Stimulated activated CD8-positive, alpha-beta memory T cell treated with anti-CD3 and anti-CD28 coated beads, Interleukin-7, amount 100 ng/mL, for 4 hours (primary cell): ENCODE data around the gene SLC39A11.
"Not testable (repeated sequence)": the region's sequence is repeated elsewhere in the genome, so short reads cannot be mapped to it uniquely, and the experiment has no call there.

ENCODE experiments used
- DNase-seq, 2 donors: peaks; one replicate each; pipeline ENCODE4 v3.0.0-alpha.2; 2020; ENCODE audit warnings: low read depth in 2 of 2

Gene SLC39A11

DNA sequence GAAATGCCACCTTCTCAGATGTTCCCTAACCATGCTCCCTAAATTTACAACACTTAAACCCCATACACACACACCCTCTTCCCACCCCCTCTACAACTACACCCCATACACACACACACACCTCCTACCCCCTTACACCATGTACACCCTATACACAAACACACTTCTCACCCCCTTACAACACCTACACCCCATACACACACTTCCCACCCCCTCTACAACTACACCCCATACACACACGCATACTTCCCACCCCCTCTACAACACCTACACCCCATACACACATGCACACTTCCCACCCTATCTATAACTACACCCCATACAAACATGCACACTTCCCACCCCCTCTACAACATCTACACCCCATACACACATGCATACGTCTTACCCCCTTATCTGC is 172.0 kb downstream of the SLC39A11 start:
- DNase-seq: no peak

DNA sequence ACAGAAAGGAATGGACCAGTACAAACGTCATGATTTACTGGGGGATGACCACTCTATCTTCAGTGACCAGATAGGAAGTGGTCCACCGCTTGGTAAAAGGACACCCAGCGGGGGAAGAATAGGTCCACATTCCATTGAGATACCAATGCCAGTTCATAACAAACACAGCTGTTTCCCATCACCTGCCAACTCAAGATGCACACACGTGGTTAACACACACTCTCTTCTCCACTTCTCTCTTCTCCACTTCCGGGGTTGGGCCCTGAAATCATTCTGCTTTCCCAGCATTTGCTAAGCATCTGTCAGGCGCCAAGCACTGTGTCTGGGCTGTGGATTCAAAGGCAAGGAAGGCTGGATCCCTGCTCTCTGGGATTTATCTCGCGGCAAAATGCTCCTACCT is 175.5 kb downstream of the SLC39A11 start:
- no peak for DNase-seq

DNA sequence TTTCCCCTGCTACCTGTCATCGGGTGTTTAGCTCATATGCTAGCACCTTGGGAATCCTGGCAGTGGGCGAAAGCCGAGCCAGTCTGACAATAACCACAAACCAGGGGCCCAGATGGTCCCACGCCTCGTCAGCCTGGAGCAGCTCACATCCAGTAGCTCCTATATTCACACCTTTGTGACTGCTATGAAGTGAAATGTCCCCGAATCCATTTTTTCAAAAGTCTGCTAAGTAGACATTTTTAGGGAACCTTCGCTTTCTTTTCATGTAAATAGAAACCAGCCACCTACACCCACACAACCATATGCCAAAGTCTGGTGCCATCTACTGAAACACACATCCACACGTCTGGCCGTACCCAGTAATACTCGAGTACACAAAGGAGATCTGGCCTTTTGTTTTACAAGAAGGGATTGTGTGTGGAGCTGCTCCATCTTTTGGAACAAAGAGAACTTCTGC is 176.8 kb downstream of the SLC39A11 start:
- DNase-seq: no peak

DNA sequence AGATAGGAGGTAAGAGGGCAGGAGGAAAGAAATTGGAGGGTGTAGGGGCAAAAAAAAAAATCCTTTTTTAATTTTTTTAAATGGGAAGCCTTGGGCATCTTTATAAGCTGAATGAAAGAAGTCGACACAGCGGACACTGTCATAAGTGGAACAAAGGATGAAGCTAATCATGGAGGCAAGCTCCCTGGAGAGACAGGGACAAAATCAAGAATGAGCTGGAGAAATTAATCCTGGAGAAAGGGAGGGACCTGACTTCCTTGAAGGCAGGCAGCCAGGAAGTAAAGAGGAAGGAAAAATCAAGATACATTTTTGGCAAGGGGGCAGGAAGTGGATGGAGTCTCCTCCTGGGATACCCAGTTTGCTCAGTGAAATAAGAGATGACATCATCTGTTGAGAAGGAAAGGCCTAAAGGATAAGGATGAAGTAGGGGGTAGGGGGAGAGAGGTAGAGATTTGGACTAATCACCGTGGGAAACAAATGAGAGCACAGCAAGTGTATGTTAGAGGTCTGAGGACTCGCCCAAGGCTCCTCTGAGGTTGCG is 179.3 kb downstream of the SLC39A11 start:
- DNase-seq: no peak

DNA sequence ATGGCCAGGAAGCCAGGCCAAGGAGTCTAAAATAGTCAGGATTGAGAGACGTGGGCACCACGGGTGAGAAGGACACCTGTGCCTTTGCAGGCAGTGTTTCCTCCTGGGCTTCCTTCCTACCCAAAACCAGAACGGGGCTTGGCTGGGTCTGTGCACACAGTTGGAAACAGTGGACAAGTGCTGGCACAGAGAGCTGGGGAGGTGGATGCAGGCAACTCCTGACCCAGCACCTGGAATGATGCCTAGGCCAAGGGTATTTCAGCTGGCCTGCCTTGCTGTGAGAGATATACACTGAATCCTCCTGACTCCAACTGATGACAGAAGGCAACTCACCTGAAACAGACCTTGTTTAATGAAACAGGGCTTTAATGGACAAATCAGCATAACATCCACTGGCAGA is 186.2 kb downstream of the SLC39A11 start:
- no peak for DNase-seq

DNA sequence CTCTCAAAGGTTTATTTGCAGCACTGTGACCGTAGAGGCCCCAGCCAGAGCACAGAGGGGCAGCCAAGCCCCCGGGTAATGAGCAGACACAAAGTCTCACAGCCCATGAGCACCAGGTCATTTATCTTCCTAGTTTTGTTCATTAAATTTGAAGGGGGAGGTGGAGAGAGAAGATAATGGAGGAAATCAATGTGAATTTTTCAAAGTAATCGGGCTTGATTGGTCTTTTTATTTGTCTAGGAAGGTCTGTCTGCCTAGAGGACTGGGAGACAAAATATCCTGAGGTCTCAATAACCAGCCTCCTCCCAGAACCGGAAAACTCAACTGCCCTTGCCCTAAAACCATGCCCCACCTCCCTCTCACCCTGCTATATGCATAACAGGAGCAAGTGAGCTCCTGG is 189.0 kb downstream of the SLC39A11 start:
- no peak for DNase-seq

DNA sequence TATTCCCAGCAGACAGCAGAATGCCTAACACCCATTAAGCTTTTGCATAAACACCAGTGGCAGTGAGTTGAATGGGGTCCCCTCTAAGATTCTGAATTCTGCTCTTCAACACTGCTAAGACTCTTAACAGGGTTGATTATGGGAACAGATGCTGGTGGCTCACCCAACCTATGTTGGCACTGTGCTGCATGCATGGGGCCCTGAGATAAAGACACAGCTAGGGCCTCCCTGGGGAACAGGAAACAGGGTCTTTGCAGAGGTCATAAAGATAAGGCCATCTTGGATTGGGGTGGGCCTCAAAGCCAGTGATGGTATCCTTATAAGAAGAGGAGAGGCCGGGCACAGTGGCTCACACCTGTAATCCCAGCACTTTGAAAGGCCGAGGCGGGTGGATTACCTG is 190.8 kb downstream of the SLC39A11 start:
- DNase-seq: no peak

DNA sequence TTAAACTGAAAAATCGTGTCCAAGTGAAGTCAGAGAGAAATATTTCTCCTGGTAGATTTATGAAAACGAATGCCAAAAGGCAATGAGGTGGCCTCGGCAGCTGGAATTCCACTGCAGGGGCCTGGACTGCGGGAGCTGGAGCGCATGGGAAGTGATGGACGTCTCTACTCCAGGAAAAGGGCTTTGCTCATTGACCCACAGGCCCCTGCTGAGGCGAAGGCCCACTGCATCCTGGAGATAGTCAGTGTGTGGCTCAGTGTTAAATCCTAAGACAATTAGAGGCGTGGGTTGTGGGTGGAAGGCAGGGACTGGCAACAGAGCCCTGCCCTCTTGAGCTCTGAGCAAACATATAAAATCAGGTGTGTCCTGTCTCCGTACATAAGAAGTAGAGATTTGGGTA is 191.4 kb downstream of the SLC39A11 start:
- no peak for DNase-seq

DNA sequence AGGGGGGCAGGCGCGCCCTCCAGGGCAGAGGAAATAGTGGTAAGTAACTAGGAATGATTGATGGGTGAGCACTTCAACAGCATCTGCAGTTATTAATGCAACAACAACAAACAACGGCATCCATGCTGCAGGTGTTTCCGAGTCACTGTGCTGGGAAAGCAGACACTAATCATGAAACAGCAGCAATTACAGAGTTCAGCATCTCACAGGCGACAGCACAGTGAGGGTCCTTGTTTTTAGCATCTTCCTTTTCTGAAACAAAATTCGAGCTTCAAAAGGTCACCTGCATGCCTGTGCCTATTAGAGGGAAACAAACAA is 191.9 kb downstream of the SLC39A11 start:
- no peak for DNase-seq

DNA sequence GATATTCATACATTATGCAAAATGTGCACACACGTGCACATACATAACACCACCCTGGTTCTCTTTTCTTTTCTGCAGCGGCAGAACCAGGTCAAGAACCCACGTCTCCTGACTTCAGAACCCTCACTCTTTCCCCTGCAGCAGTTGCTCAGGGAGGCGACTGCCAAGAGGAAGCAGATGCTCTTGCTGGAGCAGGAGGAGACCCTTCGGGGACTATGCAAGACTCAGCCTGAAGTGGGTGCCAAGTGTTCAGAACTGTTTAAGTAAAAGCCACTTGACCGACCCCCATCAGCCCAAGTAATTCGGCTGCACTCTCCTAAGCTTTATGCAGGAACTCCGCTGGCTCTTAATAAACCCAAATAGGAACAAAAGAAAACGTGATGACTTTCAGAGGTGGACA is 193.8 kb downstream of the SLC39A11 start:
- no peak for DNase-seq

DNA sequence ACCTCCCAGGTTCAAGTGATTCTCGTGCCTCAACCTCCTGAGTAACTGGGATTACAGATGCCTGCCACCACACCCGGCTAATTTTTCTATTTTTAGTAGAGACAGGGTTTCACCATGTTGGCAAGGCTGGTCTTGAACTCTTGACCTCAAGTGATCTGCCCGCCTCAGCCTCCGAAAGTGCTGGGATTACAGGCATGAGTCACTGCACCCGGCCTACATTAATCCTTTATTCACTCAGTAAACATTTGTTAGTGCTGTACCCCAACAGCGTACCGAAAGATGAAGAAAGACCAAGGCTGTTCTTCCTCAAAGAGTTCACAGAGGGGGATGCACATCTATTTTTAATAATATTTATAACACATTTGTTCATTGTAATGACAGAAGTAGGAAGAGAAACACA is 196.2 kb downstream of the SLC39A11 start:
- DNase-seq: not testable (repeated sequence)

DNA sequence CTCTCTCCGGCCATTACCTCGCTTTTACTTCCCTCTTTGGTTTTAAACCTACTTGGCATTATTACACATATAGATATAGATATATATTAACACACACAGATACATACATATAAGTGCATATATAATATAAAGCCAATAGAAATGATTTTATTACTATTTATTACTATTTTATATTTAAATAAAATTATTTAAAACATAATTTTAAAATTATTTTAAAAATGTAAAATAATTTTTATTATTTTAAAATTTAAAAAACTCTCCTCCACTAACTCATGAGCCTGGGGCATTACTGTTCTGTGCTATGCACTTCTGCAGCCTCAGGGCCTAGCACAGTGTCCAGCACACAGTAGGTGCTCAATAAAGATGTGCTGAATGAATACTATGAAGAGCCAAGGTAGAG is 200.9 kb downstream of the SLC39A11 start:
- no peak for DNase-seq

DNA sequence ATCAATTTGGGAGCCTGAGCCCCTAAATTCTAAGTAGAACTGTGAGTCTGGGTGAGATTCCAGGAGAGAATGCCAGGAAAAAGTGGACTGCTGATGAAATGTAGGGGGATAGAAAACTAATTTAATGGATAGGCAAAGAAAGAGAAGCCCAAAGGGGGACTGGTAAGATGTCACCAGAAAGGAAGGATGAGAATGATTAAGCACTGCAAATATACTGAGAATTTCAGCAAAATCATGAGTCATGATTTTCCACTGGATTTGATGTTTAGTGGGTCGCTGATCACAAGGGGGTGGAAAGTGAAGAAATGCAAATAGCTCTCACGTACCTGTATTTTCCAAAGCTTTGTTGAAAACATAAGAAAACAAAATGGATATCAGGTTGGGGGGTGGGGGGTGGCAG is 201.8 kb downstream of the SLC39A11 start:
- DNase-seq: no peak

DNA sequence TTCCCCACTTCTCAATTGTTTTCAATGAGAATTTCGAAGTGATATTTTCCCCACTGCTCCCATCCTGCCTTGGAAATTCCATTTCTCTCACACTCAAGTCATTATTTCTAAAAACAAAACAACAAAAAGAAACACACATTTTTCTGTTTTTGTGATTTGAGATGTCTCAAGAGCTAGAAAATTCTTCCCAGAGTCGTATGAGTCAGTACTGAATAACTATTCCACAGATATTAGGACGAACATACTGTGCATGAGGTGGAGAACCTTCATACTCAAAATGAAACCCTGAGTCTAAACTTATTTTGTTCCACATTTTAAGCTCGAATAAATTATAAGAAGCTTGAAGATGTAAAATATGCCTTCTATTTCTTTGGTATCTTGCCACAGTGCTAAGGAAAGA is 204.6 kb downstream of the SLC39A11 start:
- DNase-seq: no peak

DNA sequence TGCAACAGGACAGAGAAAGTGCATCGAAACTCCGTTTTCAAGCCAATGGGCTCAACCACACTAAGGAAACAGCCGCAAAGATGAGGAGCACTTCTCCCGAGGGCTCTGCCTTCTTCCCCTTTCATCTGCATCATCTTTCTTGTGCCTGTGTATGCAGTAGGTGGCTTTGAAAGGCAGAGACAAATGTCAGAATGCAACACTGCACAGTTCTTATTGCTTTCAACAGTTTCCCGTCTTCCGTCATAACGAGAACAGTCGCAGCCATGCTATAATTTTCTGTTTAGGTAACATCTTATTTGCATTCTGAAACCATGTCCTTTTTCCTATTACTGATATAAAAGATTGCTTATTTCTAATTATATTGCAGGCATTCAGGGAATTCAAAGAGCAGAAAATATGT is 205.2 kb downstream of the SLC39A11 start:
- no peak for DNase-seq

DNA sequence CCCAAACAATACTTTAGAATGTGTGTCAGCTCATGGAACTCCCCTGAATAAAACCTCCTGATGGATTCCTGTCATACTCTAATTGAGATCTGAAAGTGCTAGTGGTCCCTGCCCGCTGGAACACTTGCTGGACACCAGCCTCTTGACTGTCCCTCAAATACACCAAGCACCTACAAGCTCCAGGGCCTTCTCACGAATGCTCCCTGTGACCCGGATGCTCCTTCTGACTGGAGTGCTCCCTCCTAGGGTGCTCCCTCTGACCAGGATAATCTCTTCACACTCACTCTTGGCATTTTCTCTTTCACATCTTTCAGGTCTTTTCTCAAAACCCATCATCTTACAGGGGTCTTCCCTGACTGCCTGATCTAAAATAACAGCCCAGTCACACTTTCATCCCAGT is 205.9 kb downstream of the SLC39A11 start:
- no peak for DNase-seq

DNA sequence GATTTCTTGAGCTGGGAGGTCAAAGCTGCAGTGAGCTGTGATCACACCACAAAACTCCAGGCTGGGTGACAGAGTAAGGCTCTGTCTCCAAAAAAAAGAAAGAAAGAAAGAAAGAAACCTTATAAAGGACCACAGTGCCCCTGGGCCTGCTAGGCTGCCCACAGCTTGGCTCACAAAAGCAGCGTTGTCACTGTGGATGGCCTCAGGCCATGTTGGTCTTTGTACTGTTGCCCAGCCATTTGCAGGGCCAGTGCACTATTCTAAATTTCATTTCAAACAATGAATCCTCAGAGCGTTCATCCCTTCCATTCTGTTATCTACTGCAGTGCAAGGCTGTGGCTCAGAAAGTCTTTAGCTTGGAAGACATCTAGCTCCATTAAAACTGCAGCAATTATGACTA is 208.4 kb downstream of the SLC39A11 start:
- no peak for DNase-seq

DNA sequence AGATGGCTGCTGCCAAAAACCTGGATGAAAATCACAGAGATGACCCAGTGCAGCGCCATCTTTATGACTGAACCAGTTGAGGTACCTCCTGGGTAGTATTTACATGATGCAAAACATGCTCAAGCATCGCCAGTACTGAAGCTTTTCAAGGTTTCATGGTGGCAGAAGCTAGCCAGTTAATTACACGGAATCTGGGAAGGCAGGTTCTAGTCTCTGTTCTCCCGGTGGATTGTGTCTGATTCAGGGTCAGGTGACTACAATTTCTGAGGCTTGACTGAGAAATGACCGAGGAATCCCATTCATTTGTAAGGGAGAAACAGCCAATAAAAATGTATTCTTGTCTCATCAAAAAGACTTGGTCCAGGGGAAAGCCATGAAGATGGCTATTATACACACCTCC is 209.1 kb downstream of the SLC39A11 start:
- no peak for DNase-seq

DNA sequence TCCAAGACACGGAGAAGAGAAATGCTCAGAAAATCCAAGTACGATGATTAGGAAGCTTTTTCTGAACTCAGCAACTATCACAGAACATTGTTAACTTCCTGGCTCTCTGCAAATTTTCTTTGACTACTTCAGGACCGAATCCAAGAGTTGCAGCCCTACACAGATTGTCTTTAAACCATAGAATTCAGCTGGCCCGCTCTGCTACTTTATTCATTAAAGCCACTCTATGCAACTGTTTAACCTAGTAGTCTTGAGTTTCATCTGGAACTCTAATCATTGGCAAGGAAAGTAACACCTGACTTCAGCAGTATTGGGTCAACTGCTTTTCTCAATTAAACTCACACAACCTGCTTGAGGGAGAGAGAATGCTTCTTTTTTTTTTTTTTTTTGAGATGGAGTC is 210.1 kb downstream of the SLC39A11 start:
- no peak for DNase-seq

DNA sequence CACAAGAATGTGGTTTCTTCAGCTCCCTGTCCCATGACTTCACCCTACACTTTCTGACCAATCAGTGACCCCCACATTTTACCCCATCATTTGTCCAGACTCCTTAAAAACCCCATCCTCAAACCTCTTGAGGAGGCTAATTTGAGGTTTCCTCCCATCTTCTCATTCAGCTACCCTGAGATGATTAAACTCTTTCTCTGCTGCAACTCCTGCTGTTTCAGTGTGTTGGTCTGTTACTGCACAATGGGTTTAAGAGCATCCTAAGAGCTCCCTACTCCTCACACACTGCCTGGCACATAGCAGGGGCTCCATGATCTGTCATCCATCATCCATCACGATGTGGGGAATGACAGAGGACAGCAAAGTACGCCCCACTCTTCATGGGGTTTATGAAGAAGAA is 212.6 kb downstream of the SLC39A11 start:
- no peak for DNase-seq

DNA sequence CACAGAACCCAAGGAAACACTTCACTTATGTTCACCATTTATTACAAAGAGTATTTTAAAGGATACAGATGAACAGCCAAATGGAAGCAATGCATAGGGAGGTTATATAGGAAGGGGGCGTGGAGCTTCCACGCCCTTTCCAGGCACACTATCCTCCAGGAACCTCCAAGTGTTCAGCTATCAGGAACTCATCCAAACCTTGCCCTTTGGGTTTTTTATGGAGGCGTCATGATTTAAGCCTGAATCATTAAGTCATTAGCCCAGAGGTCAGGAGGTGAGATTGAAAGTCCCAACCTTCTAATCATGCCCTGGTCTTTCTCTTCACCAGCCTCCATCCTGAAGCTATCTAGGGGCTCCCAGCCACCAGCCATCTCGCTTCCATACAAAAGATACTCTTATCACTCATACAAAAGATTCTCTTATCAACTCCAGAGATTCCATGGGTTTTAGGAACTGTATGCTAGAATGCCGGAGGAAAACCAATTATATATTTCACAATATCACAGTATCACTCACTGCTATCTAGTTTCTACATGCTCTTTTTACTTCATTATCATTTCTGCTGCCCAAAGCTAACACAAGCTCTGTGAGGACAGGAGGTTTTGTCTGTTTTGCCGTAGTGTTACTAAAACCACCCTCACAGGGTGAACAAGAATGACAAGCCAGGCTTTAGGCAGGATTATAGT is 213.4 kb downstream of the SLC39A11 start:
- no peak for DNase-seq

DNA sequence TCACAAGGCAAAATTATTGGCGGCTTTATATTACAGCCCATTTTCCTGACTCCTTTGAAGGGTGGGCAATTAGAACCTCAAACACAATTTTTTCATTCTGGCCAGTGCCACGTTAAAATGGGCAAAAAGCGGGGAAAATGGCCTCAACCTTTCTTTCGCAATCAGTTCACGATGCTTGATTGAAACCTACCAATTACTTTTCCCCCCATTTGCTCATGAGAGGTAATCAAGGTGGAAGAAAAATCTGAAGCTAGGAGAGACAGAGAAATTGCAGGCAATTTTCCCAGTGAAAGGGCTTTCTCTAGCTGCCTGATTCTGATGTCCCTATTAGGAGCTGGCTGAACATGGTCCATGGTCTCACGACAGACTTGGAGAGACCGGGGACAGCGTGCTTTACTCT is 215.1 kb downstream of the SLC39A11 start:
- DNase-seq: no peak

DNA sequence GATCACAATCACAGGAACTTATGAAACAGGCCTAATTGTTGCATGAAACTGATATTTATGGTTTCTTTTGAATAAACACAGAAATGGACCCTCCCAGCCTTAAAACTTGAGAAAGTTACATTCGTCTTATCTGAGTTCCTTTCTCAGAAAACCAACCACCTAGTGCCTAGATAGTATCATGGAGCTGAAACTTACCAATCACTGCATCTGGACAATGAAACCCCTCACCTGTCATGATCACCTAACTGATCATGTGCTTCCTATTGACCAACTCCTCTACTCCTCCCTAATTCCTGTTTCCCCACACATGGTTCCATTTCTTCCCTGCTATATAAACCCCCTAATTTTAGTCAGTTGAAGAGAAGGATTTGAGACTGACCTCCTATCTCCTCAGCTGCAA is 216.1 kb downstream of the SLC39A11 start:
- DNase-seq: no peak

DNA sequence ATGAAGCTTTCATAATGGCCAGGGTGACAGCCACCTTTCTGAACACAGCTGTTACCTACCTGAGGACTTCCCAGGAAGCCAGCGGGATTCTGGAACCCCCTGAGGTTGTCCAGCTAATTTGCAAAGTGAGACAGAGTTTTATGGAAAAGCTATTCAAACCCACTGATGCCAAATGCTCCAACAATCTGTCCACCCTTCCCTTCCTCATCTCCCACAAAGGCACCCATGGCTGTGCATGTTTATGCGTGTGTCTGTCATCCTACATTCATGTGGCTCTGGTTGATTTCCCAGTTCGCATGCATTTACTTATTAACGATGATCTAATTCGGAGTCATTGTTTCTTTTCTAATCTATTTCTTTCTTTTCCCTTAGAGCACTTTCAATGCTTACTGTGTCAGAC is 217.1 kb downstream of the SLC39A11 start:
- DNase-seq: no peak
